Activated CD4-positive, alpha-beta T cell treated with anti-CD3 and anti-CD28 coated beads for 36 hours (primary cell): ENCODE data around the gene TACR2. TPM values are rescaled to one million over a fixed set of nuclear protein-coding genes. Genes with fewer than 3 reads are reported as not detected.

ENCODE experiments used
- ATAC-seq: fragments of 200-7000 bp; cut with Tn5 transposase; one replicate; pipeline ENCODE4 v1.10.0; 2021; ENCODE audit warnings: mild to moderate bottlenecking, moderate library complexity
- CTCF ChIA-PET: fragments of 350-600 bp; sonication (Branson Sonifier 250); formaldehyde crosslinking; loops from one replicate; lab custom pipeline; 2021; ENCODE audit warnings: antibody characterized with exemption; lab: Charles Lee
- POLR2A ChIA-PET: fragments of 350-600 bp; sonication (Branson Sonifier 250); formaldehyde crosslinking; loops from one replicate; lab custom pipeline; 2021; ENCODE audit warnings: antibody characterized with exemption, inconsistent platforms; lab: Charles Lee
- DNase-seq: peaks from one replicate; pipeline ENCODE4 v3.0.0-alpha.2; 2020
- H3K27ac Mint-ChIP-seq: one replicate; pipeline ENCODE4 v1.8.0; 2021; ENCODE audit warnings: mixed read lengths
- H3K27me3 Mint-ChIP-seq: one replicate; pipeline ENCODE4 v1.8.0; 2021; ENCODE audit warnings: mixed read lengths
- H3K36me3 Mint-ChIP-seq: one replicate; pipeline ENCODE4 v1.8.0; 2021; ENCODE audit warnings: low read depth, mixed read lengths
- H3K4me1 Mint-ChIP-seq: one replicate; pipeline ENCODE4 v1.8.0; 2021; ENCODE audit warnings: mixed read lengths
- H3K4me3 Mint-ChIP-seq: one replicate; pipeline ENCODE4 v1.8.0; 2021; ENCODE audit warnings: mild to moderate bottlenecking, moderate library complexity, mixed read lengths
- H3K9me3 Mint-ChIP-seq: one replicate; pipeline ENCODE4 v1.8.0; 2021; ENCODE audit warnings: low read depth, mixed read lengths
- intact Hi-C, 2 experiments: fragments of 100-400 bp; cut with DNase I in 1 of 2; cut with micrococcal nuclease in 1 of 2; formaldehyde crosslinking; loops; one replicate each; pipeline versions ENCODE4 v1.14.2 to v1.15.1; 2022 to 2024; cut with DNase I, micrococcal nuclease
- total RNA-seq, 2 experiments: library from RNA; stranded (reverse); gene quantifications; one replicate each; pipeline ENCODE4 v1.2.3, GENCODE V29; 2021

The TACR2 gene
- total RNA-seq = not detected

DNA sequence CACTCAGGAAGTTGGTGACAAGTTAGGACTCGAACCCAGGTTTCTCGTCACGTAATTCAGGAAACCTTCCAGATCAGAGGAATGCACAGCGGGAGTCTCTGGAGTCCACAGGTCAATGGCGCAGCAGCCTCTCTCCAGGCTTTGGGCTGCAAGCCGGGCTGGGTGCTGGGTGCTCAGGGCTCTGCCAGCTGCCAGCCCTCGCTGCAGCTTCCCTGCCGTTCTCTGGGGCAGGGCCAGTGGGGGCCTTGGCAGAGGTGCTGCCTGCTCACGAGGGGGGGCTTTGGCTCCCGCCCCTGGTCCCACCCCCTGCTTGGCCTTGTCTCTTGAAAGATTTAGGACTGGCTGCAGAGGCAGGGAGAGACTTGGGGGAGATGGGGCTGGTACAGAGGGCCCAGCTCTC is at the start of gene TACR2:
TACR2 (minus strand) TSS at position 224 of the 400 bp plus-strand sequence. CDS start 595 bp downstream, outside the sequence.
- Mint-ChIP-seq H3K36me3 (no peaks in the 10 kb centered on the region), H3K27me3 (peaks cover 2% of the 10 kb centered on the region), H3K9me3 (no peaks in the 10 kb centered on the region), H3K4me1 (no peaks in the 10 kb centered on the region), H3K4me3 (no peak within 1 kb of the TSS), H3K27ac (no peak within 1 kb of the TSS)
- DNase-seq (no peak), ATAC-seq (no peak)
- ChIA-PET CTCF (interaction anchor here (0.8 to 1.1 kb wide), 2 partner anchors 69 to 91 kb away, joined by 4 to 5 read pairs; no protein-coding TSS in a partner anchor), POLR2A (interaction anchor here (0.6 kb wide), 1 partner anchor 200 kb away, joined by 3 read pairs; no protein-coding TSS in a partner anchor)
- intact Hi-C loops = no loop called here

DNA sequence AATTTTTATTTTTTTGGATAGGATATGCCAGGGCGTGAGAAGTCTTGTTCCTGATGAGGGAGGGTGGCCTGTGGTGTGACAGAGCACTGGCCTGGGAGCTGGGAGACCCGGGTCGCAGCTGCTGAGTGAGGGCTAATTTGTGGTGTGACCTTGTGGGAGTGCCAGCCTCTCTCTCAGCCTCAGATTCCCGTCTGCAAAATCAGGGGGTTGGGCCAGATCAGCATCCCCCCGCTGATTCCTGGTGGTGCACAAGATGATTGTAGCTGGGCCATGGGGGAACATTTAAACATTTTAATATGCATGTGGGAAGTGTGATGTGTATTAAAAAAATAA is 49.4 kb upstream of the TACR2 start:
- intact Hi-C loops = no loop called here
- Mint-ChIP-seq H3K4me3 (no peak overlapping the region), H3K4me1 (peaks cover 2% of the 10 kb centered on the region), H3K27me3 (no peaks in the 10 kb centered on the region), H3K9me3 (no peaks in the 10 kb centered on the region), H3K36me3 (no peaks in the 10 kb centered on the region), H3K27ac (no peak overlapping the region)
- ChIA-PET CTCF (interaction anchor here (1.0 kb wide), 1 partner anchor 41 kb away, joined by 3 read pairs; no protein-coding TSS in a partner anchor), POLR2A (no interaction called here)
- DNase-seq = no peak
- ATAC-seq = no peak

- H3K27me3 Mint-ChIP-seq = no peaks in the 10 kb centered on the region
Measured at GRCh38 chr10:69465457-69466157, 48.9 kb upstream of the TACR2 start.

DNA sequence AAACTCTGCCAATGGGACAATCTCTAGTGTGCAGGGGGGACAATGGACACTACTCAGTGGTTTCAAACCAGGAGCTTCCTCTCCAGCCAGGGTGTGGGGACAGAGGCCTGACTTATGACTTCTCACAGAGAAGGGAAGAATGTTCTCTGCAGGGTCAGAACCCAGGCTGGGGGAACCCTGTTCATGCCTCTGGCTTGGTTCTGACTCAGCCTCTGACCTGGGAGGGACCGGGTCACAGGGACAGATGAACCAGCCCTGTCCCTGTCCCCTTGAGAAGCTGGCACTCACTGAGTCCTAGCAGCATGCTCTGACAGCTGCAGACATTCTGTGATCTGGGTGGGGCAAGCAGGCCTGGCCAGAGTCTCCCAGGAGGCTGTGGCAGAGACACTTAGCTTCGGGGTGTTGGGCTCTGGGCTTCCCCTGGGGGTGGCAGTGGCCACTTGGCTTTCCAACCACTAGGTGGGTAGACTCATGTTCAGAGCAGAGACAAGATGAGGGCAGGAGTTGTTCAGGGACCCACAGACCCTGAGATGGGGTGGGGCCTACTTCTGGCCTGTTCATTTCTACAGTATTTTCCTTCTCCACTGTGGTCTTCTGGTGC is 48.2 kb upstream of the TACR2 start:
- ATAC-seq (peak; percentile 49), DNase-seq (peak; percentile 13)
- no peak overlapping the region for H3K27ac Mint-ChIP-seq
- ChIA-PET CTCF (interaction anchor here (0.9 to 1.4 kb wide), 2 partner anchors 21 to 123 kb away, joined by 4 to 5 read pairs; no protein-coding TSS in a partner anchor), POLR2A (no interaction called here)
- H3K9me3 Mint-ChIP-seq = no peaks in the 10 kb centered on the region
- intact Hi-C loops = no loop called here
- peaks cover 2% of the 10 kb centered on the region for H3K4me1 Mint-ChIP-seq
- no peaks in the 10 kb centered on the region for H3K27me3 Mint-ChIP-seq
- no peaks in the 10 kb centered on the region for H3K36me3 Mint-ChIP-seq
- no peak overlapping the region for H3K4me3 Mint-ChIP-seq

More at GRCh38 chr10:69465457-69466157, 48.9 kb upstream of the TACR2 start:
- intact Hi-C loops = no loop called here
- ChIA-PET POLR2A (no interaction called here), CTCF (interaction anchor here (0.9 to 1.0 kb wide), 2 partner anchors 42 to 122 kb away, joined by 3 to 5 read pairs; no protein-coding TSS in a partner anchor)
- ATAC-seq (no peak), DNase-seq (no peak)
- Mint-ChIP-seq H3K4me1 (peaks cover 2% of the 10 kb centered on the region), H3K27ac (no peak overlapping the region), H3K9me3 (no peaks in the 10 kb centered on the region), H3K4me3 (no peak overlapping the region), H3K36me3 (no peaks in the 10 kb centered on the region)

GRCh38 chr10:69464401-69464800 is 47.7 kb upstream of the TACR2 start:
- no peaks in the 10 kb centered on the region for H3K27me3 Mint-ChIP-seq
- ChIA-PET POLR2A (no interaction called here), CTCF (interaction anchor here (1.4 kb wide), 1 partner anchor 21 kb away, joined by 4 read pairs; no protein-coding TSS in a partner anchor)
- H3K9me3 Mint-ChIP-seq = no peaks in the 10 kb centered on the region
- intact Hi-C loops = no loop called here
- H3K27ac Mint-ChIP-seq = no peak overlapping the region
- no peak for ATAC-seq
- H3K36me3 Mint-ChIP-seq = no peaks in the 10 kb centered on the region
- peaks cover 2% of the 10 kb centered on the region for H3K4me1 Mint-ChIP-seq
- DNase-seq = no peak
- H3K4me3 Mint-ChIP-seq = no peak overlapping the region

DNA sequence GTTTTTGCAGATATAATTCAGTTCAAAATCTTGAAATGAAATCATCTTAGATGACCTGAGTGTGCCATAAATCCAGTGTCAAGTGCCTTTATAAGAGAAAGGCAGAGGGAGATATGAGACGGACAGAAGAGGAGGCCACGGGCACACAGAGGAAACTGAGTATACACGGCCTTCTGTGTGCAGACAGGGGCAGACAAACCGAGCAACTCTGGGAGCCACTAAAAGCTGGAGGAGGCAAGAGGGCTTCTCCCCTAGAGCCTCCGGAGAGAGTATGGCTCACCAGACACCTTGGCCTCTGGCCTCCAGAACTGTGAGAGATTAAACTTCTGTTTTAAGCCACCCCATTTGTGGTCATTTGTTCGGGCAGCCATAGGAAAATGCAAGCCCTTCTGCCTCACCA is 47.2 kb upstream of the TACR2 start:
- Mint-ChIP-seq H3K9me3 (no peaks in the 10 kb centered on the region), H3K4me1 (peaks cover 2% of the 10 kb centered on the region), H3K27me3 (no peaks in the 10 kb centered on the region), H3K4me3 (no peak overlapping the region), H3K27ac (no peak overlapping the region), H3K36me3 (no peaks in the 10 kb centered on the region)
- ATAC-seq (no peak), DNase-seq (no peak)
- ChIA-PET CTCF (interaction anchor here (1.4 kb wide), 1 partner anchor 22 kb away, joined by 4 read pairs; no protein-coding TSS in a partner anchor), POLR2A (no interaction called here)
- intact Hi-C loops = no loop called here

GRCh38 chr10:69461243-69462025 is 44.7 kb upstream of the TACR2 start:
- no peak overlapping the region for H3K4me3 Mint-ChIP-seq
- POLR2A ChIA-PET = interaction anchor here (0.6 kb wide), 1 partner anchor 981 kb away, joined by 3 read pairs; no protein-coding TSS in a partner anchor
- ATAC-seq (no peak), DNase-seq (no peak)
- no peaks in the 10 kb centered on the region for H3K9me3 Mint-ChIP-seq
- no peaks in the 10 kb centered on the region for H3K36me3 Mint-ChIP-seq
- peaks cover 6% of the 10 kb centered on the region for H3K4me1 Mint-ChIP-seq
- CTCF ChIA-PET = interaction anchor here (0.6 to 0.8 kb wide), 3 partner anchors 10 to 168 kb away, joined by 3 to 4 read pairs (median 4); partner anchors contain the start of gene TSPAN15
- no peaks in the 10 kb centered on the region for H3K27me3 Mint-ChIP-seq
- intact Hi-C loops = no loop called here
- H3K27ac Mint-ChIP-seq = no peak overlapping the region

- POLR2A ChIA-PET = no interaction called here
- CTCF ChIA-PET = interaction anchor here (0.8 kb wide), 1 partner anchor 10 kb away, joined by 4 read pairs; the partner anchor contains the start of gene TSPAN15
- no peak overlapping the region for H3K4me3 Mint-ChIP-seq
- H3K4me1 Mint-ChIP-seq = peaks cover 6% of the 10 kb centered on the region
- no peak for ATAC-seq
- H3K27ac Mint-ChIP-seq = no peak overlapping the region
- no peaks in the 10 kb centered on the region for H3K9me3 Mint-ChIP-seq
- no peak for DNase-seq
- H3K27me3 Mint-ChIP-seq = no peaks in the 10 kb centered on the region
- H3K36me3 Mint-ChIP-seq = no peaks in the 10 kb centered on the region
- intact Hi-C loops = no loop called here
Measured at GRCh38 chr10:69460576-69461242, 44.0 kb upstream of the TACR2 start.

DNA sequence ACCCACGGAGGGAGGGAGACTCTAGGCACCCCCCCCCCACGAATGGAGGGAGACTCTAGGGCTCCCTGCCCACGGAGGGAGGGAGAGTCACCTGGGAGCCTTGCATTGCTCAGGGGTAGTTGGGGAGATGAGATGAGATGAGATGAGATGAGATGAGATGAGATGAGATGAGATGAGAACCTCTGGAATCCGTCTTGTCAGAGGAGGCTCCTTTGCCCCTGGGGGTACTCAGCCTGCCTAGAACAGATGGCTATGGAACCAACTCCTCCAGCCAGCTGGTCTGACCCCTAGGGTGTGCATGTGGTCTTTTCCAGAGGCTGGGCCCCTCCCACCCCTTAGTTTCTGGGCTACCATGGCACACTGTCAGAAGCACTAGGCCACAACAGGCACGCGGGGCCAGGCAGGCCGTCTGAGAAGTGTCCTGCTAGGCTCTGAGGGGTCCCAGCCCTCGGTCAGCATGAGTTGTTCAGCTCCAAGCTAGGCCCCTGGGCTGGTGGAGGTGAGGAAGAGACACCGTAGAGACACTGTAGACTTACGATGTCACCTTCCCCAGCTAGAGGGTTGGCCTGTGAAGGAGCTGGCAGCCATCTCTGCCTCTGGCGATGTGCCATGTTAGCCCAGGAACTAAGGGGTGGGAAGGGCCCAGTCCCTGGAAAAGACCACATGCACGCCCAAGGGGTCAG is 43.3 kb upstream of the TACR2 start:
- CTCF ChIA-PET = interaction anchor here (3.3 kb wide), 1 partner anchor 12 kb away, joined by 14 read pairs; no protein-coding TSS in a partner anchor
- intact Hi-C loops = no loop called here
- no peaks in the 10 kb centered on the region for H3K9me3 Mint-ChIP-seq
- no peaks in the 10 kb centered on the region for H3K27me3 Mint-ChIP-seq
- no peak overlapping the region for H3K4me3 Mint-ChIP-seq
- DNase-seq (no peak), ATAC-seq (no peak)
- H3K27ac Mint-ChIP-seq = no peak overlapping the region
- H3K36me3 Mint-ChIP-seq = no peaks in the 10 kb centered on the region
- peaks cover 6% of the 10 kb centered on the region for H3K4me1 Mint-ChIP-seq
- POLR2A ChIA-PET = no interaction called here

DNA sequence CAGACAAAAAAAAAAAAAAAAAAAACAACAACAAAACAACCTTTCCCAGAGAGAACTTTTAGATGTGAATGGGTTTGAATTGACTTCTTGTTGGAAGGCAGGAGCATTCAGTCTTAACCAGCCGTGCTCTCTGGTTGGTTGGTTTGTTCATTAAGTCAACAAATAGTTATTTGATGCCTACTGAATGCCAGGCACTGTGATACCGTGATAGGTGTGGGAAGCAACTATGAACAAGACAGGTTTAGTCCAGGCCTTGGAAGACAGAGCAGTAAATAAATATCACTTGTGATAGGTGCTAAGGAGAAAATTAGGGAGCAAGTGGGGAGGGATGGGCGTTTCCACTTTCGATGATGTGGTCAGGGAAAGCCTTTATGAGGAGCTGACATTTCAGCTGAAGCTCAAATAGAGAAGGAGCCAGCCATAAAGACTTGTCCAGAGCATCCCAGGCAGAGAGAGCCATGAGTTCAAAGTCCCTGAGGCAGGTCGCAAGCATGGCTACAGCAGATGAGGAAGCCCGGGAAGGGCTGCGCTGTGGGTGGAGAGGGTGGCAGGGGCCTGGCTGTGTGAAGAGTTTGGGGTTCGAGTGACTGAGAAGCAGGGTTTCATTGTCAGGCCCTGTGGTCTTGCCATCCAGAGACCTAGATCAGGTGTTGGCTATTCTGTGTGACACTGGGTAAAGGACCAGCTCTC is 42.5 kb upstream of the TACR2 start:
- Mint-ChIP-seq H3K9me3 (no peaks in the 10 kb centered on the region), H3K27me3 (no peaks in the 10 kb centered on the region), H3K4me1 (peaks cover 6% of the 10 kb centered on the region), H3K4me3 (no peak overlapping the region), H3K27ac (no peak overlapping the region), H3K36me3 (no peaks in the 10 kb centered on the region)
- no peak for DNase-seq
- ATAC-seq = no peak
- POLR2A ChIA-PET = no interaction called here
- intact Hi-C loops = no loop called here
- CTCF ChIA-PET = interaction anchor here (3.3 kb wide), 1 partner anchor 11 kb away, joined by 14 read pairs; no protein-coding TSS in a partner anchor
